GM23338 (cell line): Measurements from ENCODE around the gene VAPB. TPM values are rescaled to one million over a fixed set of nuclear protein-coding genes. Genes with fewer than 3 reads are reported as not detected.

Source experiments
- ATAC-seq: fragments of 200-7000 bp; cut with Tn5 transposase; 3 replicates; pipeline ENCODE4 v1.9.1; 2020
- DNase-seq: peaks from one replicate; pipeline ENCODE4 v3.0.0-alpha.2; 2015; ENCODE audit warnings: low spot score
- H2AFZ ChIP-seq: fragments of 200-600 bp; sonication (generic); 2 replicates; pipeline ENCODE4 v1.8.0; 2016; ENCODE audit warnings: antibody characterized with exemption, mild to moderate bottlenecking, moderate library complexity
- H3F3A ChIP-seq: fragments of 200-600 bp; sonication (generic); replicated peaks from 2 replicates; pipeline ENCODE4 v1.8.0; 2017; ENCODE audit warnings: antibody characterized with exemption, mixed run types, low read depth
- H3K27ac ChIP-seq: fragments of 200-600 bp; sonication (generic); 2 replicates; pipeline ENCODE4 v1.6.1; 2016; ENCODE audit warnings: low read depth
- H3K27me3 ChIP-seq: fragments of 200-600 bp; sonication (generic); 2 replicates; pipeline ENCODE4 v1.8.0; 2016; ENCODE audit warnings: mild to moderate bottlenecking, mixed run types, moderate library complexity; ENCODE audit not compliant: insufficient read depth
- H3K36me3 ChIP-seq: fragments of 200-600 bp; sonication (generic); 2 replicates; pipeline ENCODE4 v1.8.0; 2016; ENCODE audit warnings: mild to moderate bottlenecking; ENCODE audit not compliant: insufficient read depth
- H3K4me1 ChIP-seq: fragments of 200-600 bp; sonication (generic); 2 replicates; pipeline ENCODE4 v1.8.0; 2016; ENCODE audit warnings: mild to moderate bottlenecking, moderate library complexity; ENCODE audit not compliant: insufficient read depth
- H3K4me2 ChIP-seq: fragments of 200-600 bp; sonication (generic); 2 replicates; pipeline ENCODE4 v1.7.1; 2017; ENCODE audit warnings: mixed run types
- H3K4me3 ChIP-seq: fragments of 200-600 bp; sonication (generic); 2 replicates; pipeline ENCODE4 v1.6.1; 2016; ENCODE audit warnings: mixed run types
- H3K79me2 ChIP-seq: fragments of 200-600 bp; sonication (generic); replicated peaks from 2 replicates; pipeline ENCODE4 v1.8.0; 2017; ENCODE audit warnings: mild to moderate bottlenecking; ENCODE audit not compliant: insufficient read depth
- H3K9me2 ChIP-seq: fragments of 200-600 bp; sonication (generic); 2 replicates; pipeline ENCODE4 v1.8.0; 2017; ENCODE audit not compliant: insufficient read depth
- H4K20me1 ChIP-seq: fragments of 200-600 bp; sonication (generic); replicated peaks from 2 replicates; pipeline ENCODE4 v1.8.0; 2017; ENCODE audit warnings: mild to moderate bottlenecking; ENCODE audit not compliant: insufficient read depth
- H3K27ac Mint-ChIP-seq: 2 replicates; pipeline ENCODE4 v1.8.0; 2020; ENCODE audit warnings: inconsistent platforms, mild to moderate bottlenecking, moderate library complexity, mixed read lengths
- H3K27me3 Mint-ChIP-seq: 3 replicates; pipeline ENCODE4 v1.8.0; 2022; ENCODE audit warnings: low read depth, mild to moderate bottlenecking, moderate library complexity, mixed read lengths, inconsistent platforms; ENCODE audit not compliant: insufficient read depth, poor library complexity
- H3K36me3 Mint-ChIP-seq: 3 replicates; pipeline ENCODE4 v1.8.0; 2021; ENCODE audit warnings: low read depth, mild to moderate bottlenecking, inconsistent platforms, moderate library complexity, mixed read lengths
- H3K4me1 Mint-ChIP-seq: 3 replicates; pipeline ENCODE4 v1.8.0; 2020; ENCODE audit warnings: mild to moderate bottlenecking, inconsistent platforms, mixed read lengths
- H3K4me3 Mint-ChIP-seq: 3 replicates; pipeline ENCODE4 v1.8.0; 2021; ENCODE audit warnings: moderate library complexity, mild to moderate bottlenecking, inconsistent platforms, mixed read lengths
- H3K9me3 Mint-ChIP-seq: 3 replicates; pipeline ENCODE4 v1.8.0; 2020; ENCODE audit warnings: moderate library complexity, mild to moderate bottlenecking, inconsistent platforms, mixed read lengths
- CREB1 ChIP-seq: fragments of 250-450 bp; sonication (Bioruptor Pico); IDR thresholded peaks from 2 replicates; pipeline ENCODE4 v1.5.0; 2020; ENCODE audit warnings: low read depth, mild to moderate bottlenecking, moderate library complexity
- JUNB ChIP-seq: IDR thresholded peaks from one replicate; pipeline ENCODE4 v1.6.1; 2016; ENCODE audit warnings: antibody characterized with exemption; ENCODE audit not compliant: unreplicated experiment
- NANOG ChIP-seq: IDR thresholded peaks from 2 replicates; pipeline ENCODE4 v1.6.1; 2016; ENCODE audit warnings: antibody characterized with exemption, borderline replicate concordance
- POLR2AphosphoS5 ChIP-seq: IDR thresholded peaks from 2 replicates; pipeline ENCODE4 v1.6.1; 2016; ENCODE audit warnings: antibody characterized with exemption, low read depth
- REST ChIP-seq: IDR thresholded peaks from one replicate; pipeline ENCODE4 v1.6.1; 2018; ENCODE audit warnings: antibody characterized with exemption; ENCODE audit not compliant: unreplicated experiment
- ZNF114 ChIP-seq: fragments of 250-450 bp; sonication (Bioruptor Pico); IDR thresholded peaks from 2 replicates; pipeline ENCODE4 v1.5.0; 2020; ENCODE audit warnings: mild to moderate bottlenecking, moderate library complexity
- ZNF331 ChIP-seq: fragments of 250-450 bp; sonication (Bioruptor Pico); IDR thresholded peaks from 2 replicates; pipeline ENCODE4 v1.5.0; 2020; ENCODE audit warnings: low read depth, mild to moderate bottlenecking, moderate library complexity
- ZNF462 ChIP-seq: fragments of 250-450 bp; sonication (Bioruptor Pico); IDR thresholded peaks from 2 replicates; pipeline ENCODE4 v1.5.0; 2020; ENCODE audit warnings: mild to moderate bottlenecking, moderate library complexity
- polyA plus RNA-seq: library from polyadenylated mRNA; unstranded; fragments of >200 nt; fragmentation: Nextera tagmentation; extraction: Ambion mirVana; gene quantifications from 2 replicates; pipeline ENCODE4 v1.2.1, GENCODE V29; 2016
- total RNA-seq: library from RNA; depleted of rRNA; stranded (reverse); fragments of >200 nt; shearing (Covaris generic); gene quantifications from 2 replicates; pipeline ENCODE4 v1.2.3, GENCODE V29; 2014

Gene VAPB
- total and polyA plus RNA-seq, 2 experiments from 2014 or later: 18.8 to 22.9 TPM

- ATAC-seq (no peak), DNase-seq (no peak)
- Histone ChIP-seq H3K9me2 (no peaks in the 10 kb centered on the region), H3K36me3 (no peaks in the 10 kb centered on the region), H3K4me2 (no peak overlapping the region), H3K4me1 (no peaks in the 10 kb centered on the region), H4K20me1 (no peaks in the 10 kb centered on the region), H3K27ac (no peak overlapping the region), H3F3A (0 out of 2 replicates have a peak, but pooled peaks cover 4% of the 10 kb centered on the region), H3K27me3 (no peaks in the 10 kb centered on the region), H3K79me2 (no peaks in the 10 kb centered on the region), H2AFZ (no peak overlapping the region), H3K4me3 (no peak overlapping the region)
- TF ChIP-seq ZNF462 (CRISPR knock-in tag) (no peak), ZNF331 (CRISPR knock-in tag) (no peak), CREB1 (CRISPR knock-in tag) (no peak), REST (no peak), NANOG (no peak), ZNF114 (CRISPR knock-in tag) (no peak), POLR2AphosphoS5 (no peak), JUNB (no peak)
- H3K27me3 Mint-ChIP-seq: peaks cover 3% of the 10 kb centered on the region
- H3K9me3 Mint-ChIP-seq: peaks cover 18% of the 10 kb centered on the region
- peaks cover under 1% of the 10 kb centered on the region; the same call in 1 of the 3 replicates for H3K4me1 Mint-ChIP-seq
- H3K27ac Mint-ChIP-seq: no peak overlapping the region
- H3K36me3 Mint-ChIP-seq: peaks cover 9% of the 10 kb centered on the region; the same call in 2 of the 3 replicates
- no peak overlapping the region for H3K4me3 Mint-ChIP-seq
Measured at GRCh38 chr20:58497076-58497641, 108.1 kb downstream of the VAPB start.
